GM19372 (cell line): ENCODE data around the gene CACNB4.
A peak's percentile ranks its signal among the peaks of the same experiment; 100 is the strongest.
"Not testable (repeated sequence)": the region's sequence is repeated elsewhere in the genome, so short reads cannot be mapped to it uniquely, and the experiment has no call there.

Source experiments
- ATAC-seq: cut with Tn5 transposase; IDR thresholded peaks from one replicate; pipeline ENCODE4 v1.9.1; 2021; ENCODE audit warnings: mild to moderate bottlenecking, low read depth, moderate library complexity; ENCODE audit not compliant: unreplicated experiment

Gene CACNB4

DNA sequence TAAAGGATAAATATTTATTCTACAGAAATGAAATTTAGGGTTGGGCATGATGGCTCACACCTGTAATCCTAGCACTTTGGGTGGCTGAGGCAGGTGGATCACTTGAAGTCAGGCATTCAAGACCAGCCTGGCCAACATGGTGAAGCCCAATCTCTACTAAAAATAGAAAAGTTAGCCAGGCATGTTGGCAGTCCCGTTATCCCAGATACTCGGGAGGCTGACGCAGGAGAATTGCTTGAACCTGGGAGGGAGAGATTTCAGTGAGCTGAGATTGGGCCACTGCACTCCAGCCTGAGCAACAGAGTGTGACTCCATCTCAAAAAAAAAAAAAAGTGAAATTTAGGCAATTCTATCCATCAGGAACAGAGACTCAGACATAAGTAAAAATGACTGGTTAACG lies 8.1 kb downstream of the CACNB4 start:
- not testable (repeated sequence) for ATAC-seq

DNA sequence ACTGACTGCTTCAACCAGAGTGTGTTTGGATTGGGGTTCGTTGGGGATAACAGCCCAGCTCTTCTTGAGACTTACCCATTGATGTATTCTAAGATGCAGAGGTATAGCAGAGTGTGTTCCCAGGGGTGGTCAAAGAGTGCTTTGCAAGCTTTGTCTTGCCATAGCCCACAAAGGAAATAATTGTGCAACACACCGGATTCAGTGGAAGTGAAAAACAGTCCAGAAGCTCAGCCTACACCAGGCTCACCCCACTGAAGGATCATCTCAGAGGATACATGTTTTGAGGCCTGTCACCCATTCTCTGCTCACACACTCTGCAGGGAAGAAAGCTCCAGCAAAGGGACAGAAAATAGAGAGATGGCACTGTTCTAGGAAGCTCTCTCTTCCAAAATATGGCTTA lies 9.6 kb downstream of the CACNB4 start:
- no peak for ATAC-seq

DNA sequence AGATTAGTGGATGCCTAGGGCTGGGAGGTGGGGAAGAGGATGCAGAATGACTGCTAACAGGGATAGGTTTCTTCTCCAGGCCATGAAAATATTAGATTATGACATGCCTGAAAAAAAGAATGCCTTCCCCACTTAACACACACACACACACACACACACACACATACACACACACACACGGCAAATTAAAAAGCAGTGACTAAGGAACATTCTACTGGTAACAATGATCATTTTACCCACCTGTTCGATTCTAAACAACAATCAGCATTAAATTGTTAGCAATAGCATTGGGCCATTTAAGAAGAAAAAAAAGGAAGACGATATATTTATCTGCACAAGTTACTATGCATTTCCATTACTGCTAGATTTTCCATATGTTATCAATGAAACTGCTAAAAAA lies 10.8 kb downstream of the CACNB4 start:
- ATAC-seq, result no peak

DNA sequence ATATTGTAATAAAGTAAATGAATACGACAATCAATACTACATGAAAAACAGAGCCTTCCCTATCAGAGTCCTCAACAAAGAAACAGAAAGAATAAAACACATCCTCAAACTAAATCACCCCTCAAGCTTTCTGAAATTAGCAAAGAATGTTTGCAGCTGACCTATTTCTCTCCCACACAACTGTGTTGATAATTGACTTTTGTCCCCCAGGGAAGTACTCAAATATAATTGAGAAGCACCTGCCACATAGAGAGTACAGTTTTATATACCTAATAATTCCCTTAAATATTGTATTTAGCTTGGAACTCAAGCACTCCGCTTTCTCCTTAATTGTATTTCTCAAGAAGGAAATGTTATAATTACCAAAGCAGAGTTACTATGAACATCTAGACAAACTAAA lies 12.6 kb downstream of the CACNB4 start:
- no peak for ATAC-seq

DNA sequence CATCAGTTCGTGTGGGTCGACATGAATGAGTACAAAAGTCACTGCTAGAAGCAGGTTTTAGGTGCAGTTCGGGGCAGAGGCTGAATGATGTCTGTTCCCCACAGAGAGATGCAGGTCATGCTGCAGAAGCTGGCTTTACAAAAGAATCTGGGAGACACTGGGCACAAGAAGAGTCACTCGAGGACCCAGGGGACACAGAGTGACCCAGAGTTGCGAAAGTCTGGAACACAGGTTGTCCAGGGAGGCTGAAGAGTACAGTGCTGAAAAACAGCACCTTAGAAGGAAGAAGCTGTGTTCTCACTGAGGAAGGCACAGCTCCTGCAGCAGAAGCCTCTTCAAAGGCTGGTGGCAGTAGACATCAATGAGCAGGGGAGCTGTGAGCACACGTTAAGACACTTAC lies 14.8 kb downstream of the CACNB4 start:
- no peak for ATAC-seq

DNA sequence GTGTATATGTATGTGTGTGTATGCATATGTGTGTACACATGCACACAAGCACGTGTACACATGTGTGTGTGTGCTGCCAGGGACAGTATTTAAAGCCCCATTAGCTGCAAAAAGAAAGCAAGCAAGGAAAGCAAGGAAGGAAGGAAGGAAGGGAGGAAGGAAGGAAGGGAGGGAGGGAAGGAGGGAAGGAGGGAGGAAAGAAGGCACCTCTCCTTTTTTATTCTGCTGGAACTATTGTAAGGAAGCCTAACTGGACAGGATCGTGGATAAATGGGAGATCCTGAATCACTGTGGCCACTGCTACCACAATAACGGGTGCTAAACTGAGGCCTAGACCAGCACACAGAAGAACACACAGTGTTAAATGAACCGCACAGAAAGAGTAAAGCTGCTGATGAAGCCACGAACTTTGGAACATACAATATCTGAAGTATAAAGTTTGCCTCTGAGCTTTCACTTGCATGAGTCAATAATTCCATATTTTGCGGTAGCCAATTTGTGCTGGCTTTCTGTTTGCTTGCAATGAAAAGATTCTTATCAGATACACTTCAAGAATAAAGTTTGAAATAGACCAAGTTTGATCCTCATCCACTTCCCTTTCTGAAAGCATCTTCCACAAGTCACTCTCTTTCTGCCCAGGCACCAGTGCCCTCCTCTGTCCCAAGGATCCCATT lies 15.5 kb downstream of the CACNB4 start:
- no peak for ATAC-seq

DNA sequence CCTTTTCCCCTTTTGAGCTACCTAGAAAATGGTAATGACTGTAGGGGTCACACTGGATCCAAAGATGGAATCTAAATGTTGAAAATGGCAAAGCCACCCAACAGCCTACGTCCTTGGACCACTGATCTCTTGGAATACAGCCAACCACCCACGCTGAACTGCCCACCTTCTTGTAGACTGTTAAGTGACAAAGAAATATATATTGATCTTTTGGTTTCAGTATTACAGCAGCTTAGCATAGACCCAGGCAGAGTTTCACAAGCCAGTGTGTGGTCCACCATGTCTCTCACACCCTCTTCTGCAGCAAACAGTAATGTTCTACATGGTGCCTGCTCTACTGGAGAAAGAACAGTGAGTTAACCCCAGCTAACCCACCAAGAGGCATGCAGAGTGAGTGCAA lies 20.2 kb downstream of the CACNB4 start:
- ATAC-seq, result peak; percentile 83

DNA sequence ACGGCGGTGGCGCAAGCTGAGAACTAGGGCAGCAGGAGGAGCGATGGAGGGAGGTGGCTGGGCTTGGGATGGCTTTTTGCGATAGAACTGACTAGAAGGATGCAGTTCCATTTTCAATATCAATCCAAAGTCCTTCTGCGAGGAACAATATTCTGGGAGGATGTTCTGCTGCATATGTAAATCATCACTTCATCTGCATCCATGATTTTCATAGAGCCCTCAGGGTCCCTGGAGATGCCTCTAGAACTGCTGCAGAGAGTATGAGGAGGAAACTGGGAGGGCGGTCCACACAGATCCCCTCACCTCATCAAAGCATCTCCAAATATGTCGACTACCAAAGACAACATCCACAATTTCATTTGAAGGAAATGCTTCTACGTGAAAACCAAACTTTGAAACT lies 20.8 kb downstream of the CACNB4 start:
- no peak for ATAC-seq

DNA sequence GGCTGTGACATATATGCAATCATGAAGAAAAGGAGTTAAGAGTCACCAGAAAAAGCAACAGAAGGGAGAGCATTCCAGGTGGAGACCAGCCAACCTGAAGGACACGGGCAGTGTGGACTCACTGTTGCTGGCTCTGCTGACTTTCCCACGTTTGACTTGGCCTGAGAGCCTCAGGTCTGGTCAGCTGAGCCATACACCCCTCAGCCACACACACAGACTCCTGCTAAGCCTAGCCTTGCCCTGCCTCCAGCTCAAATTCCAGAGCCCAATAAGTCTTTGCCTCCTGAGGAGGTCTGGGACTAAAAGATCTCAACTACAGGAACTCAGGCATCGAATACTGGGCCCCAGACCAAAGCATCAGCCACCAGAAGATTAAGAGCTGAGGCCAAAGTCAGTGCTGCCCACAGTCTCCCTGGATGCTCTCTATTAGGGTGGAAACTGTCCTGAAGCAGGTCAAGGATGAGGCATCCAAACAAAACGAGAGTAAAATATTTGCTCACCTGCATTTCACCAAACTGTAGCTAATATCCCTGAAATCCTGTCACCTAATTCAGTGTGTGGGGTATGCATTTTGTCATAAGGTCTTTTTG lies 23.3 kb downstream of the CACNB4 start:
- ATAC-seq, result no peak

DNA sequence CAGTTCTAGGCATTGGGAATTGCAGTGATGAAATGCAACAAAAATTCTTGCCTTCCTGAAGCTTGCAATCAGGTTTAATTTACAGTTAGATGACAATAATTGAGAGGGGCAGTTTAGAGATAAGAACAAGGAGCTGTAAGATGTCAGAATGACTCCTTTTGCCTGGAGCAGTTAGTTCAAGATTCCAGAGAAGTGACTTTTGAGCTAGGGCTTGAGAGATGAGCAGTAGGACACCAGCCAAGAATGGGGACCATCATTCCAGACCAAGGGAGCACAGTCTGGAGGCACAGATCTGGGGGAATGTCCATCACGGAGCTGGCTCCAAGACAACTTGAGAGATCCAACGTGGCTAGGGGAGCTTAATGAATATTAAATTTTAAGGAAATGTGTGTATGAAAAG lies 26.8 kb downstream of the CACNB4 start:
- no peak for ATAC-seq

DNA sequence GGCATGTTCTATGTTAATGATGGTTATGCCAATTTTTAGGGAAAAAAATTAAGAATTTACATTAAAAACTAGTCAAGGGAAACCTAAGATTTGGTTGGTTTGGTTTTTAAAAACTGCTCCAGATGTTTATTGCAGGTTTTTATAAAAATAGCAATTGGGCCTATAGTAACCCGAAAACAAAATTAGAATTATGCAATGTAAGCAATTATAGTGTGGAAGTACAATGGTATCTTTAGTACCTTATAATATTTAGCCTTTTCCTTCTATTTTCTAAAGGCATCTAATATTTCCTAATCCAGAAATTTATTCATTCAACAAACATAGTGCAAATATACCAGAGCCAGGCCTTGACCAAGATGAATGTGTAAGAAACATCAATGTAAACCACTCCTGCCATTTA lies 27.3 kb downstream of the CACNB4 start:
- no peak for ATAC-seq

DNA sequence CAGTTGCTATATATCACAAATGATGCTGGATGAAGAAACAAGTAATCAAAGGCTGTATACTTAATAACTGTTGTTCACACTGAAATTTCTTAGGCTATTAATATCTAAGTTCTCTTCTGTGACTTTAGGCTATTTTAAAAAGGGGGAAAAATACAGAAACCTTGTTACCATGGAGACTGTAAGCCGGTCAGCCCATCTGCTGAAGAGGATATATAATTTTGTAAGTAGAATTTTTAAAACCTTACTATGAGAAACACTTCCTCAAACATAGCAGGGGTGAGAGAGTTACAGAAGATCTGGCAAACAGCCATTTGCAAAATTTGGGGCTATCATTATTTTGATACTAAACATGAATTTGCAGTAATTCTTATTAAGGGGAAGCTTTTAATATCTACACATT lies 27.8 kb downstream of the CACNB4 start:
- peak; percentile 90 for ATAC-seq

DNA sequence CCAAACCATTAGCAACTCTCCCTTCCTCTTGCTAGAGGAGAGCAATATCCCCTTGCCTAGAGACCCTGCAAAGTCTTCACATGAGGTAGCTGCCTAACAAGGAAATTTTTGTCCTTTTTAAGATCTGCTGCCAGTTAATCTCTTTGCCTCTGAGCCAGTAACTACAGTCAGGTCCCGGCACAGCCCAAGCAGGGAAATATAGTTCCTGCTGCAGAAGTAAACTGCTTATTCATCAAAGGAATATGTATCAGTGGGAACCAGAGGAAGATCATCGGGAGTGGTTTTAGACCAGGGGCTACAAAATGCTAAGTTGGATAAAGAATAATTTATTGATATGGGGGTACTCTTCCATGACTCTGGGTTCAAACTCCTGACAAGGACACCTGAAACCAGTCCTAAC lies 30.6 kb downstream of the CACNB4 start:
- no peak for ATAC-seq

DNA sequence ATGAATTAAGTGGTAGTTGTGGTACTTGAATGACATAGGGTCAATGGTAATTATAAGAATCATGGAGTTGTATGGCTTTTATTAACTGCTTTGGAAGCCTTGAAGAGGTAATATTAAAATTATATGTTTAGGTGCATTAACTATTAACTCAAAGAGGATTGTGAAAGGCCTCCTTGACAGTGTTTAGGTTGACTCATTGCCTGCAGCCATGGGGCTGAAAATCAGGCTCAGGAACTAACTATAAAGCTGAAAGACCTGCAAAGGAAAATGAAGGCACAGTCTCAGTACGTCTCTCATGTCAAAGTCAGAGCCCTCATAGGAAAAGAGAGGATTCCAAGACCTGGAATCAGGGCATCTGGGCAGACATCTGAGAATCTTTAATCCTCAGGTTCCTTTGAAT lies 31.0 kb downstream of the CACNB4 start:
- no peak for ATAC-seq

DNA sequence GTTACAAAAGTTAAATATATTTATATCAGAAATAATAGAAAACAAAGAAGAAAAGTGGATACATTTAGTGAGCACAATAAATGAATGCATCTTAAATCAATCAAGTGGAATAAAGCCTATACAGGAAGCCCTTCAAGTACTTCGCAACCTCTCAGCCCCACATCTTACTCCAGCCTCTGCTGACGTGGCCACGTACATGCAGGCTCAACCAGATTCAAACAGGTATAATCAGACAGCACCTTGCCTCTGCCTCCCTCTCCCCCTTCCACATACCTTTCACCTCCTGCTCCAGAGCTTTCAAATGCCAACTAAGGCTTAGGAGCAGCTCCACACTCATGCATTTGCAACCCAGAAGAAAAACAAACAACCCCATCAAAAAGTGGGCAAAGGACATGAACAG lies 32.9 kb downstream of the CACNB4 start:
- ATAC-seq, result no peak

DNA sequence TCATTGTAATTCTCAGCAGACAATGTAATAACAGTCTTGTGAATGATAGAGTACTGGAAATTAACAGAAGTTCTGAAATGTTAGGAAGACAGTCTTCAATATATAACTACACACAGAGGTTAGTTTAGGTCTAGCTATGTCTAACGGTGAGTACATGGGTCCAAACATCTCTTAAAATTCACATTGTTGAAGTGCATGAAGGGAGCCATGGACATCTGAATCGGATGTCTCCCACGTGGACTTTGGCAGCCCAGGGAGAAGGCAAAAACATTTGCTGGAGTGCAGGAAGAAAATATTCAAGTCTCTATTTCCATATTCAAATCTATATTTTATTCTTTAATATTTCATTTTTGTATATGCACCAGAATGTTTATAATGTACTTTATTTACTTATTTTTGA lies 34.8 kb downstream of the CACNB4 start:
- ATAC-seq, result no peak

DNA sequence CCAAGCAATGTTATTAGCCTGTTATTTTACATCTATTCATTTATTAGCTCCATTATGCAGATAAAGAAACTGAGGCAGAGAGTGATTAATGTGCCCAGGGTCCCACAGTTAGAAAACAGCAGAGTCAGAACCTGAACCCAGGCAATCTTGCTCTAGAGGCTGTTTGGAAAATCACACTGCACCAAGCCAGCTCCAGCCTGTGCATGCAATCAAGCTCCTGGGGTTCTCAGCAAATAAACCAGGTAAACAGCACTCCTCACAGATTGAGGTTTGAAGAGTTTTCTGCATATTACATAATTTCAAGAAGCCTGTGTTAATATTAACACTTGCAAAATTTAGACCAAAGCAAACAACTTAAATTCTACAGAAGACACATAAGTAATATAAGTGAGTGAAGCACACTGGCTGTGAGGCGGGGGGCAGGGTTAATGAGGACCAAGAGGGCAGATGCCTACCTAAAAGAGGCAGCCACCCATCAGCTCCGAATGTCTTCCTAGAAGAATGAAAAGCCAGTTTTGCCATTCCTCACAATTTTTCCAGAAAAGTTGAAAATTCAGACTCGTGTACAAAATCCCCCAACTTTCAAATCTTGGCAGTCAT lies 35.4 kb downstream of the CACNB4 start:
- ATAC-seq, result no peak

DNA sequence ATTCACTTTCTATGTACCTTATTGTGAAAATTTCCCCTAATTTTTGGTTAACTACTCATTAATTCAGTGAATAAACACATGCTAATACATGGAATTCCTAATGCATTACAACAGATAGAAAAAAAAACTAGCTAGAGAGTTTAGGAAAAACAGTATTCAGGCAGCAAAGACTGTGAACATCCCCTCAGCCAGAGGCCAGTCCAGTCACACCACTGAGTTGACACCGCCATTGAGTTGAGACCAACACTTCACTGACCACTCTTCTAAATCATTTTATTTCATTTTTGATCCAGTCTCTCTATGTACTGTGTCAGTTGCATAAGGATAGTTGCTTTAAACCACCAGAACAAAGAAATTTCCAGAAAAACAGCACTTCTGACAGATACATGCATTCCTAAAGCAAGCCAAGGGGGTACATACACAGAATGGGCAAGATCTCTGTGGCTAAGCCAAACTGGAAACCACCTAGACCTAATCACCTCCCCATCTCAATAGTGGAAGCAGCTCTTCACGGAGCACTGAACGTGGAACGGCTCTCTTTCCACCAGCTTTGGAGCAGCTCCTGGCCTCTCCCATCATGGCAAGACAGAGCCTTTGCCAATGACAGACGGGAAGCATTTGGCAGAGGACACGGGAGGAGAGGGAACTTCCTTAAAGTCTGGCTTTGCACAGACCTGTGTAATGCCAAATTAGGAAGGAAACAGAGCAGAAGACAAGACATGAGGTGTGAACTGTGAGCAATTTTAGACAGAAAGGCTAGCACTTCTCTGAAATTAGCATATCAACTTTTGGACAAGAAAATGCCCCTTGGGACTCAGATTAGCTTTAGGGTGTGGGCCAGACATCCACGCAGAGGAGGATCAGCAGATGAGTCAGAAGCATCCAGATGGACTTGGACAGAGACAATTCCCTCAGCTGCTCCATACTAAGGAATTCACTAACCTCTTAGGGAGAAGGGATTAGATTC lies 36.4 kb downstream of the CACNB4 start:
- ATAC-seq, result peak; percentile 74

DNA sequence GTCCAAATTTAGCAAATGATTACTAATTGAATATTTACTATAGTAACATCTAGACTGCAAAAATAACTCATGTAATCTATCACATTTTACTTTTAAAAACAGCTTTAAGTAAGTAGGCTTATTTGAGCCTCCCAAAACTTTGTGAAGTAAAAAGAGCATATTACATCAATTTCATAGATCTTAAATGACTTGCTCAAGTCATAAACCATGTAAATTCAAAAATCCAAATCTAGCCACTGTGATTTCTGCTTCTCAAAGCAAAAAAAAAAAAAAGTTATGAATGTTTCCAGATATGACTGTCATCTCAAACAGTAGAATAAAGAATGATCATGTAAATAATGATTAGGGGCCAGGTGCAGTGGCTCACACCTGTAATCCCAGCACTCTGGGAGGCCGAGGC lies 37.5 kb downstream of the CACNB4 start:
- no peak for ATAC-seq

DNA sequence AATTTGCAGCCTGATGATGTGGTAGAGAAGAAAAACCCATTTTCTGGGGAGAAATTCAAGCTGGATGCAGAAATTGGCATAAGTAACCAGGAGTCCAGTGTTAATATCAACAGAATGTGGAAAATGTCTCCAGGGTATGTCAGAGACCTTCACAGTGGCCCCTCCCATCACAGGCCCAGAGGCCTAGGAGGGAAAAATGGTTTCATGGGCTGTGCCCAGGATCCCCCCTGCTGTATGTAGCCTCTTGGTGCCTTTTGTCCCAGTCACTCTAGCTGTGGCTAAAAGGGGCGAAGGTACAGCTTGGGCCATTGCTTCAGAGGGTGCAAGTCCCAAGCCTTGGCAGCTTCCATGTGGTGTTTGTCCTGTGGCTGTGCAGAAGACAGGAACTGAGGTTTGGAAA lies 40.2 kb downstream of the CACNB4 start:
- no peak for ATAC-seq

DNA sequence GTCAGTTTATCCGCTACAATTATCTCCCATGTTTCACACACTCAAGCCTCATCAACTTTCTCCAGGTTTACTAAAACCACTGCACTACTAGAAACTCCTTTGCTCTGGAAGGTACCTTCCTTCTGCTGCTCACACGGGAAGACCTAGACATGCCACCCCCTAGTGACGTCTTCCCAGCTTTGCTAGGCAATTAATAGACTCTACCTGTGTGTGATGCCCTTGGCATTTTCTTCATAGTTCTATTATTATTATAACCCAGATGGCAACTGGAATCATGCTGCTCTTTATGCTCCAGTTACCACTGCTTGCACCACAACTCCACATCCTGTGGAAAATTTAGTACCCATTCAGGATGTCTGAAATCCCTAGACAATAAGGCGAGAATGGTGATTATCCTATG lies 42.4 kb downstream of the CACNB4 start:
- no peak for ATAC-seq
